Activated naive CD4-positive, alpha-beta T cell treated with anti-CD3 and anti-CD28 coated beads, Interleukin-2, amount 50 U/mL, for 16 hours (primary cell): ENCODE results near the gene RHCE.
"Not testable (repeated sequence)": the region's sequence is repeated elsewhere in the genome, so short reads cannot be mapped to it uniquely, and the experiment has no call there.

ENCODE experiments used
- DNase-seq: peaks from one replicate; pipeline ENCODE4 v3.0.0-alpha.2; 2020

Gene RHCE

DNA sequence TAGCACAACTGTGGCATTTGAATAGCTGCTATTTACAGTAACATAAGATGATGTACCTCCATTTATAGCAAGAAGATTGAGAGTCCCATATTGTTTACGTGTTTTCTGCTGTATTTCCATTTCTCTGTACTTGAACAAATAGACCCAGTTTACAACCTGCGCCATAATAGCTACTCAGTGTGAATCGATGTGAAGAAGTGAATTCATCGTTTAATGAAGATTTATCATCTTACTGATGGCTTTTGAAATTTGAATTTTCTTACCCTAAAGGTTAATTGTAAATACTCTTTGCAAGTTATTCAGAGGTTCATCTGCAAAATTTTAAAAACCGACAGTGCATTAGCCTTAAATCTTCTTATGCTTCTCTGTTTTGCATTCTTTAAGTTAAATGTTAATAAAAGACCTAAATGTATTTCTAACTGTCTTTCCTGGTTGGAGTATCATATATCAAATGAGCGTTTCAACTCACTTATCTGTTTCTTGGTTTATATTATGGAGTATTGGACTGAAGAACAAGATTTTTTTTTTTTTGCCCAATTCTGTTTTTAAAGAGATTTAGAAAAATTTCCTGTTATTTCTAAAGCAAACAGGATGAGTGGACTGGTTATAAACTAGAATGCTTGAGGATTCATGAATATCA is 12.2 kb upstream of the RHCE start:
- no peak for DNase-seq

DNA sequence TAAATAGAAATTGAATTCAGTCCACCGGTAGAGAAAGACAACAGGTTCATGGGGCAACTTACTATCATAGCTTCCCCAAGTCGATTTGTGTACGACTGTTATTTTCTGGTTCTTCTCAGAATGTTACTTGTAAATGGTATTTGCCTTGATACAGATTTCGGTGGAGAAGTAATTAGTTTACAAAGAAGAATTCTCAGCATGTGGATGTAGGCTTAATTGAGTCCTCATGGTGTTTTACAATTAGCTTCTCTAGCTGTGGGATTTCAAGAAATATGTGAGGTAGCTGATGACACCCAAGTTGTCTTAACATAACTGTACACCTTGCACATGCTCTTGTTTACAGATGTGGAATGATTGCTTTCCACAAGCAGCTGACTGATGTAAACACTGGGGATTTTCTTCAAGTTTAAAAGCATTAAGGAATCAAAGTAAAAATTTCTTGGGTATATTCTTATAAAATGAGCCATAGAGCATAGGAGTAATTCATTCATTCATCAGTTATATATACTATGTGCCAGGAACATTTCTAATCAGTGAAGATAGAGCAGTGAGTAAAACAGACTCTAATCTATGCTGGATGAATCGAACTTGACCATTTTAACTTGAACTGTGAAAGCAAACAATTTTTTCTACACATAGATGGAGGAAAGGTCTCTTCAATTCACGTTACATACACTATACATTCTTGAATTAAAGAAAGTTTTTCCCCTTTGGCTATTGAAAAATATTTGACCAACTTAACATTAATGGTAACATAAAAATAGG is 11.5 kb upstream of the RHCE start:
- no peak for DNase-seq

DNA sequence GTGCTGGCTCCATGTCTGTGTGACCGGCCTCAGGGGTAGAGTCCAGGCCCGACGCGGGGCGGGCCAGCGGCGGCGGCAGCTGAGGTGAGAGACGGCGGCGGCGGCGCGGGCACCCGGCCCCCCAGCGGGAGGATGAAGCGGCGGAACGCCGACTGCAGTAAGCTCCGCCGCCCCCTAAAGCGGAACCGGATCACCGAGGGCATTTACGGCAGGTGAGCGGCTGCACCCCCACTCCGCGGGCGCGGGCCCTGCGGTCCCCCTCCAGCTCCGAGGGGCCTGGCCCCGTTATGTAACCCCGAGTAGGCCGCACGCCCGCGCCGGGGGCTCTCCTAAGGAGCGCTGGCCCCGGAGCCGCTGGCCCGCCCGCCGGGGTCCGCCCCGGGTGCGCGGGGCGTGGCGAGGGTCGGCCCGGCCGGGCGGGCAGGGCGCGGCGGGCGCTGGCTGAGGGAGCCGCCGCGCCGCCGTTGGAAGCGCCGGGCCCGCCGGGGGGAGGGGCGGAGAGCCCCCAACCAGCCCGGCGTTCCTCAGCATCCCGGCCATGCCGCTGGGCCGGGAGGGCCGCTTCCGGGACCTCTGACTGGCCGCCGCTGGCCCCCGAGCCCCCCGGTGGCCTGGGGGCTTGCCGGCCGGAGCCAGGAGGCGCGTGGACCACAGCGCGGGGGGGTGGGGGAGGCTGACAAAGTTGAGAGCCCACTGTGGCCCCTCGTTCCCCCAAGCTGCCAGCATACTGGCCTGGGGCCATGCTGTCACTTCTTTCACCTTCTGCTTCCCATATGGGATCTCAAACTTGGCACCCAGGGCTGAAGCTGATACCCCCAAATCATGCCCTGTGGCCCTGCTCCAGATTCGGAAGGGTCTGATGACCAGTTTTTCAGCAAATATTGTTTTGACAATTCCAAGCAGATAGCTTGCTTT is 10.6 kb upstream of the RHCE start:
- peak; percentile 79 for DNase-seq

DNA sequence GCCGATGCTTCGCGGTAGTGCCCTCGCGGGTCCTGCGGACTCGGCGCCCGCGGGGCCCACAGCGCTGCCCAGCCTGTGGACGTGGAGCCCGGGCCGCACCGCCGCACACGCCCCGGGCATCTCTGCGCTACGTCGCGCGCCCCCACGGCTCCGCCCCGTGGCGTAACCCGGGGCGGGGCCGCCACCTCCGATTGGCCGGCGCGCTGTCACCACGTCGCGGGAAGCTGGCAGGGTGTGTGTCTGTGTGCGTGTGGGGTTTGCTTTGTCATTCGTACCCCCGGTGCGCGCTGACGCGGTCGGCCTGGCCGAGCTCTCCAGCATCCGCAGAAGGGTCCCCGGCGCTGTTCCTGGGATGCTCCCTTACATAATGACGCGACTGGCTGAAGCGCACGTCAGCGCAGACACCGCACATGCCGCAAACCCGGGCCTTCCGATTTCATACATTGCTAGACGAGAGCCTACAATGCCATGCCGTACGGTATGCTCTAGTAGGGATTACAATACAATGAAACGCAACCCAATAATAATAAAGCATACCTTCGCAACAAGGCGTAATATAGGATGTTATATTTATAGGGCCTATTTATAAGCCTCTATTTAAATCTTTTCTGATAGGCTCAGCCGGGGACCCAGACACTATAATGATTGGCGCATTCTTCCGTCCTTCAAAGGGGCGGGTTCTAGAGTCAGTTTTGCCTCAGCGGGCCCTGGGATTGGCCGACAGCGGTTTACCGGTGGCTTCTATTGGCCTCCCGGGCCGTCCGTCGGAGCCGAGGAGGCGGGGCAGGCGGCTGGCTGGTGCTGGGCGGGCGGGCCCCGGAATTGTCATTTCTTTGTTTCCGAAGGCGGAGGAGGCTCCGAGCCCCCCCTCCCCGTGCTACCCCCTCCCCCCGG is 9.7 kb upstream of the RHCE start, which contains the start of gene MACO1:
TSS of gene MACO1 (plus strand) at position 825 of the 894 bp plus-strand sequence. CDS start 202 bp downstream, outside the sequence.
- peak; percentile 97 for DNase-seq

GRCh38 chr1:25428475-25429166 is 8.0 kb upstream of the RHCE start:
- DNase-seq: no peak

DNA sequence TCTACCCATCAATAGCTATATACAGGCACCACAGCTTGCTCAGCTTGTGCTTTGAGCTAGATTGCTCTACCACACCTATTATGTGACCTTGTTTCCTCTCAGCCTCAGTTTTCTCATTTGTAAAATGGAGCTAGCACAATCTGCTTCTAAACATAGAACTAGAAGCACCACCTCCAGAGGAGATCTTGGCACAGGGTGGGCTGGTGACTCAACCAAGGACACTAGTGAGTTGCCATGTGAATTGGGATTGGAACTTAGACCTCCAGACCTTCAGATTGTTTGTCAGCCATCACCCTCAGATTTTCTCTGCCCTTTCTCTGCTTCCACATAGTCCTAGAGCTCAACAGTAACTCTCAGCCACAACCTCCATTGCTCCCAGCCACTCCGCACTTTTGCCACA is 7.1 kb upstream of the RHCE start:
- DNase-seq: no peak

DNA sequence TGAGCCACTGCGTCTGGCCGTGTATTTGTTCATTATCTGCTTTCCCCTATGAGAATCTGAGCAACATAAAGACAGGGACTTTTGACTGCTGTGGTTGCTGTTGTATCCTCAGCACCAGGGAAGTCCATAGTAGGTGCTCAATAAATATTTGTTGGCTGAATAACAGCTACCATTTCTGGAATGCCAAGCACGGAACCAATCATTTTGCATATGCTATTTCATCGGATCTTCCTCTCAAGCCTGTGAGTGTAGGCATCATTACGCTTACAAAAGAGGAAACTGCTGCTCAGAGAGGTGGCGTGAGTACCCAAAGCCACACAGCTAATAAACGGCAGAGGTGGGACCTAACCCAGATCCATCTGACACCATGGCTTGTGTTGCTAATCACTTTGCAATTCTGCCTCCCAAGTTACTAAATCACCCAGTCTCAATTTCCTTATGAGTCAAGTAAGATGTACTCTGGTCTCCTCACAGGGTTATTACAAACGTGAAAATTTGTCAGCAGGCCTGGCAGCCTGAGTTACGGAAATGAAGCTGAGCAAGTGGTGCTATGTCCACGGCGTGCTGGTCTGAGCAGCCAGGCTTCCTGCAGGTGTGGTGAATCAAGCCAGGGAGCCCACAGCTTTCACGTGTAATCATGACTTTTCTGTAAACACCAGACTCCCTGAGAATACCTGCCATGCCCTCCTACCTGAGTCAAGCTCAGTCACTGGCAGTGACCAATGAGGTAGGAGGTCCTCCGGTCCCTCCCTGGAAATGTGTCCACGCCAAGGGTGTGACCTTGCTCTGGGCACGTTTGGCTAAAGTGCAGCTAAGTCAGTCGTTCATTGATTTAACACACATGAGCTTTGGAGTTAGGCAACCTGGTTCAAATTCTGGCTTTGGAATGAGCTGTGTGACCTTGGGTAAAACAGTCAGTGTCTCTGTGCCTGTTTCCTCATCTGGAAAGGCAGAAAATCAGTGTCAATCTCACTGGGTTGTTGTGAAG is 4.8 kb upstream of the RHCE start:
- DNase-seq: no peak

DNA sequence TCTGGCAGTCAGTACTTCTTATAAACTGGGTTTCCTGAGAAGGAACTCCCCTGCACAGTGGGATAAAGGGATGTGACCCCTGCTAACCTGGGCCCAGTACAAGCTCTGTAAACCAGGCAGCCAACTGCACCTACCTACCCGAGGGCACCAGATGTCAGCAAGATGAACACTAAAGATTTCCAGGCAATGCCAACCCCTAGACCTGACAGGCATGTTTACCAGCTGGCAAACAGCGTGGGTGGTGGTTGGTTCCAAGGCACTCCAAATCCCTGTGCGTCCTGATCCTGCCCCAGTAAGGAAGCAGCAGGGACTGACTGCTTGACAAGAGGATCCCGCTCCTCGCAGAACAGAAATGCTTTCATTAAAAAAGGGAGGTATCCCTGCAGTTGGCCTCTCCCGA is 2.6 kb upstream of the RHCE start:
- DNase-seq: not testable (repeated sequence)

GRCh38 chr1:25419339-25419738 is 1.3 kb downstream of the RHCE start:
- not testable (repeated sequence) for DNase-seq

GRCh38 chr1:25417280-25417679 is 3.3 kb downstream of the RHCE start:
- not testable (repeated sequence) for DNase-seq

- DNase-seq: not testable (repeated sequence)
Observed at GRCh38 chr1:25414578-25414977, 6.0 kb downstream of the RHCE start.

- DNase-seq: not testable (repeated sequence)
Observed at GRCh38 chr1:25414157-25414556, 6.5 kb downstream of the RHCE start.

DNA sequence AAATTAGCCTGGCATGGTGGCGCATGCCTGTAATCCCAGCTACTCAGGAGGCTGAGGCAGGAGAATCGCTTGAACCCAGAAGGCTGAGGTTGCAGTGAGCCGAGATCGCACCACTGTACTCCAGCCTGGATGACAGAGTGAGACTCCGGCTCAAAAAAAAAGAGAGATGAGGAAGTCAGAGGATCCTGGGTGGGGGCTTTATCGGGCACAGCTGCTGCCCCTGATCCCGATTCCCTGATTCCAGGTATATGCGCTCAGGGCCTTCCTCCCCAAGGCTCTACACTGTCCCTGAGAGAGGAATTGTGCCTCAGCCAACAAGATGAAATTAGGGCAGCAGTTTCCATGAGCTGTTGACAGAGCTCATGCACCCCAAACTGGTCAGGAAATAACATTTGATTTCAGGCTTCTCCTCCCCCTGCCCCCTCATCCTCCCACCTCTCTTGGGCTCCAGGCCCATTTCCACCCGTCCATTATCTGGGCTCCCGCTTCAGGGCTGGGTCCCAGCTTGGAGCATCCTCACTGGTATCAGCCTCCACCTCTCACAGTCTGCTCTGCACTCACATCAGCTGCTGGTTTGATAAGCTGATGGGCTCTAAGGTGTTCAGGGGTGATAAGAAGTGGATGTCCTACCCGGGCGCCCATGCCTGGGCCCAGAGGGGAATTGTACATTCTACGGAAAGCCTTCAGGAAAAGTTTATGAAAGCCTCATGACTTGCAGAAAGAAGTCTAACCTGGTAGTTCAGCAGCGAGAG is 7.6 kb downstream of the RHCE start:
- not testable (repeated sequence) for DNase-seq

DNA sequence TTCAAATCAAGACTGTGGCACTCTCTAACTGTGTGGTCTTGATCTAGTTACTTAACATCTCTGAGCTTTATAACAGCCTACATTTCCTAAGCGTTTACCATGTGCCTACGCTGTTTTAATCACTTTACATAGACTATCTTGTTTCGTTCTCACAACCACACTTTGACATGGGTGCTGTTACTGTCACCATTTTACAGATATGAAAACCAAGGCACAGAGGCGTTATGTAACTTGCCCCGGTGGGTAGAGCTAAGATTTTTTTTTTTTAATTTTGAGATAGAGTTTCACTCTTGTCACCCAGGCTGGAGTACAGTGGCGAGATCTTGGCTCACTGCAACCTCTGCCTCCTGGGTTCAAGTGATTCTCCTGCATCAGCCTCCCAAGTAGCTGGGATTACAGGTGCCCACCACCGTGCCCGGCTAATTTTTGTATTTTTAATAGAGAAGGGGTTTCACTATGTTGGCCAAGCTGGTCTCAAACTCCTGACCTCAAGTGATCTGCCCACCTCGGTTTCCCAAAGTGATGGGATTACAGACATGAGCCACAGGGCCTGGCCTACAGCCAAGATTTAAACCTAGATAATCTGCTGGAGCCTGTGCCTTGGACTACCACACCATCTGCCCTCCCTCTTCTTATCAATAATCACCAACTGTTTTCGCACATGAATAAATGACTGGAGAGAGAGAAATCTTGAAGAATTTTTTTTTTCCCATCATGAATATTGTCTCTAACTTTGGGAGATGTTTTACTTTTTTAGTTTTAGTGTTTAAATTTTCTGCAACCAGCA is 10.8 kb downstream of the RHCE start:
- DNase-seq: not testable (repeated sequence)

DNA sequence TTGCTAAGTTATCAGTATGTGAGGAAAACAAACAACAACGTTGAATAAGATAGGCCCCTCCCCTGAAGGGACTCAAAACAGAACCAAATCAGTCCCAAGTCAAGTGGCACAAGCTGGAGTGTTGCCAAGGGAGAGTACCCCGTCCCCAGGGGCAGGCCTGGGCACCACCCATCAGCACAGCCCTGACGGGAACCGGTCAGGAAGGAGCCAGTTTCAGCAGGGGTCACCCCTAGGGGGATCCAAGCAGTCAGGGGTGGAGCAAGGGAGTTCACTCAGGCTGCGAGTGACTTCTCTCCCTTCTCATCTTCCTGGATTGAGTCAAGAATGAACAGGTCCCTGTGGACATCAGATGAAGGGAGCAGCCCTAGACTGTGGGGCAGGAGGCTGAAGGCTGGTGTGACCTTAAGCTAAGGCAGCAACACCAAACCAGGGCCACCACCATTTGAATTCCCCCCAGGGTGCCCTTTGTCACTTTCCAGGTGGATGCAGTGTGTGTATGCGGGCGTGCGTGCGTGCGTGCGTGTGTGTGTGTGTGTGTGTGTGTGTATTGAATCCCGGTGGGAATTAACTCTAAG is 14.8 kb downstream of the RHCE start:
- DNase-seq: not testable (repeated sequence)

DNA sequence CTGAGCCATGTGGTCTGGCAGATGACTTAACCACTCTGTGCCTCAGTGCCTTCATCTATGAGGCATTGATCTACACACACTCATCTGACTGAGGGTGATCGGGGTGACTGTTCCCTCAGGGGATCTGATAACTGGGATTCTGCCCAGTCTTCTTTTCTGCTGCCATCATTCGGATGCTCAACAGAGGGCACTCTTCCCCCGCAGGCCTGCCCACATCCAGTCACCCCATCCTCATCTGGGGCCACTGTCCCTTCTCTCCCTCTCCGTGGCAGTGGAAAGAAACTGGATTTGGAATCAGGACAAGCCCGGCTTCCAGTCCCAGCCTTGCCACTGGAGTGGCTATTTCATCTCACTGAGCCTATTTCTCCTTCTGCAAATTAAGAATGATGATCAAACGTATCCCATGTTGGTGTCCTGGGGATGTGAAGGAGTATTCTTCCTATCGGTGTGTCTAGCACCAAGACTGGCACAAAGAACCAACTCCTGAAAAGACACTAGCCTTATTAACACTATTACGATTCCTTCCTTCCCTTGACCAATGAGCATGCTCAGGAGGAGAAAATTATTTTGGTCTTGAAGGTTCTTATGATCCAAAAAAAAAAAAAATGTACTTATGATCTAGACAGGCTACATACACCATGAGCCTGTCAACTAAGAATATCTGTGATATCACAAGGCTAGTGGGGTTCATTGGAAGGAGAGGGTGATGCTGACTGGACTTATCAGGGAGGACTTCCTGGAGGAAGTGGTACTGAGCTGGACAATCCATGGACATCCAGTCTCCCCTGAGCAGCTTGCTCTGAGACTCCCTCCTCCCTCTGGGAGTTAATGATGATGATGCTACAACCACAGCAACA is 17.4 kb downstream of the RHCE start:
- not testable (repeated sequence) for DNase-seq

DNA sequence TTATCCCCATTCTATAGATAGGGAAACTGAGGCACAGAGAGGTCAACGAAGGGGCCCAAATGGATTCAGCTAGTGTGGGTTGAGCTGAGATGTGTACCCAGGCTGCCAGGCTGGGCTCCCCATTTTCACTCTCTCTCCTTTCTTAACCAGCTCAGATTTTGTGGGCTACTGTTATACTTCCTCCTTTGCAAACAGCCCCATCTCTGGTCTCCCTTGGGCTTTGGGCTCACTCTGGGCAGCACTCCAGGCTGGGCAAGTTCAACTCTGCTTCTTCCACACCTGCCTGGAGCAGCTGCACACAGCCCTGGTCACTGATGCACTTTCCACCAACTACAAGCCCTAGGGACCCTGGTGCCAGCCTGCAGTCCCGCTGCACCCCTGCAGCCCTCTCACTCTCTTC is 22.5 kb downstream of the RHCE start:
- not testable (repeated sequence) for DNase-seq
